IMR-90 (cell line): ENCODE measurements around the gene OR3A1. TPM values are rescaled to one million over a fixed set of nuclear protein-coding genes. Genes with fewer than 3 reads are reported as not detected.

Experiments
- ATAC-seq: fragments of 200-7000 bp; cut with Tn5 transposase; 2 replicates; pipeline ENCODE4 v1.9.1; 2020; ENCODE audit warnings: low read depth, mild to moderate bottlenecking, moderate library complexity
- BruUV-seq: library from RNA; stranded (reverse); fragments of 400-500 nt; replicated peaks from 2 replicates; lab custom pipeline; 2021; lab: Mats Ljungman, UMichigan
- CTCF ChIA-PET: fragments of 300-600 bp; formaldehyde crosslinking; extraction: SDS; loops from one replicate; lab custom pipeline; 2021; ENCODE audit warnings: antibody characterized with exemption; lab: Yijun Ruan, JAX
- POLR2A ChIA-PET: fragments of 300-600 bp; sonication (Branson Sonifier 250); formaldehyde crosslinking; loops from one replicate; lab custom pipeline; 2022; ENCODE audit warnings: antibody characterized with exemption; ENCODE audit not compliant: unreplicated experiment; lab: Charles Lee
- DNase-seq: peaks from one replicate; pipeline ENCODE4 v3.0.0; 2013
- H2AFZ ChIP-seq: replicated peaks from 2 replicates; pipeline ENCODE3; 2013; ENCODE audit warnings: low read length, mild to moderate bottlenecking; ENCODE audit not compliant: poor library complexity
- H2AK5ac ChIP-seq: 2 replicates; pipeline ENCODE4 v1.6.1; 2013; ENCODE audit warnings: low read depth, low read length, inconsistent platforms
- H2AK9ac ChIP-seq: replicated peaks from 2 replicates; pipeline ENCODE3; 2013; ENCODE audit warnings: mild to moderate bottlenecking, low read depth, low read length, moderate library complexity; ENCODE audit not compliant: poor library complexity
- H2BK120ac ChIP-seq: 2 replicates; pipeline ENCODE4 v1.6.1; 2013; ENCODE audit warnings: low read depth, low read length, inconsistent platforms
- H2BK15ac ChIP-seq: 3 replicates; pipeline ENCODE4 v1.6.1; 2013; ENCODE audit warnings: low read depth, low read length, inconsistent platforms
- H2BK20ac ChIP-seq: 2 replicates; pipeline ENCODE4 v1.6.1; 2013; ENCODE audit warnings: low read depth, mild to moderate bottlenecking, inconsistent platforms, low read length, moderate library complexity
- H2BK5ac ChIP-seq: 2 replicates; pipeline ENCODE4 v1.6.1; 2013; ENCODE audit warnings: mild to moderate bottlenecking, low read depth, low read length, inconsistent platforms; ENCODE audit not compliant: poor library complexity, severe bottlenecking
- H3K14ac ChIP-seq: replicated peaks from 2 replicates; pipeline ENCODE4 v1.6.1; 2013; ENCODE audit warnings: low read depth, low read length, inconsistent platforms
- H3K18ac ChIP-seq: 2 replicates; pipeline ENCODE4 v1.6.1; 2013; ENCODE audit warnings: low read depth, low read length, control low read depth
- H3K23ac ChIP-seq: 2 replicates; pipeline ENCODE4 v1.6.1; 2013; ENCODE audit warnings: low read depth, low read length, inconsistent platforms
- H3K27ac ChIP-seq: 2 replicates; pipeline ENCODE4 v1.5.1; 2013; ENCODE audit warnings: mild to moderate bottlenecking, control low read depth, low read length; ENCODE audit not compliant: insufficient read depth
- H3K27me3 ChIP-seq: 2 replicates; pipeline ENCODE4 v1.6.1; 2013; ENCODE audit warnings: low read length; ENCODE audit not compliant: control insufficient read depth, insufficient read depth
- H3K36me3 ChIP-seq: 2 replicates; pipeline ENCODE4 v1.6.1; 2013; ENCODE audit warnings: low read length, mixed read lengths; ENCODE audit not compliant: control insufficient read depth, insufficient read depth
- H3K4ac ChIP-seq: 2 replicates; pipeline ENCODE4 v1.6.1; 2013; ENCODE audit warnings: low read depth, low read length, inconsistent platforms
- H3K4me1 ChIP-seq: 2 replicates; pipeline ENCODE4 v1.6.1; 2013; ENCODE audit warnings: low read length, mixed read lengths; ENCODE audit not compliant: control insufficient read depth, insufficient read depth
- H3K4me2 ChIP-seq: 2 replicates; pipeline ENCODE4 v1.6.1; 2013; ENCODE audit warnings: low read depth, mild to moderate bottlenecking, control low read depth, low read length, moderate library complexity
- H3K4me3 ChIP-seq: 2 replicates; pipeline ENCODE4 v1.5.1; 2013; ENCODE audit warnings: low read depth, mild to moderate bottlenecking, control low read depth, low read length, moderate library complexity; ENCODE audit not compliant: insufficient read depth
- H3K56ac ChIP-seq: 2 replicates; pipeline ENCODE4 v1.6.1; 2013; ENCODE audit warnings: low read length, inconsistent platforms; ENCODE audit not compliant: insufficient read depth; ENCODE audit errors: extremely low read depth
- H3K79me1 ChIP-seq, 2 experiments: 2 replicates each; pipeline ENCODE4 v1.6.1; 2013; ENCODE audit warnings: low read length in 2 of 2, inconsistent platforms in 1 of 2, low read depth in 1 of 2
- H3K9ac ChIP-seq: 2 replicates; pipeline ENCODE4 v1.6.1; 2013; ENCODE audit warnings: low read depth, low read length, control low read depth
- H3K9me1 ChIP-seq: 2 replicates; pipeline ENCODE4 v1.6.1; 2013; ENCODE audit warnings: low read length, inconsistent platforms; ENCODE audit not compliant: insufficient read depth
- H3K9me3 ChIP-seq: 2 replicates; pipeline ENCODE4 v1.6.1; 2013; ENCODE audit warnings: low read length; ENCODE audit not compliant: control insufficient read depth, insufficient read depth
- H4K20me1 ChIP-seq: 2 replicates; pipeline ENCODE4 v1.6.1; 2013; ENCODE audit warnings: low read length, inconsistent platforms; ENCODE audit not compliant: insufficient read depth
- H4K5ac ChIP-seq: 2 replicates; pipeline ENCODE4 v1.6.1; 2013; ENCODE audit warnings: mild to moderate bottlenecking, low read depth, low read length, control low read depth
- H4K8ac ChIP-seq, 2 experiments: 2 replicates each; pipeline ENCODE4 v1.6.1; 2013; ENCODE audit warnings: low read depth in 2 of 2, low read length in 2 of 2, control low read depth in 1 of 2, inconsistent platforms in 1 of 2
- H4K91ac ChIP-seq: 2 replicates; pipeline ENCODE4 v1.6.1; 2013; ENCODE audit warnings: low read depth, low read length, inconsistent platforms; ENCODE audit not compliant: insufficient read depth
- BHLHE40 ChIP-seq: fragments of 150-350 bp; IDR thresholded peaks from 2 replicates; pipeline ENCODE4 v1.6.1; 2016; ENCODE audit warnings: mild to moderate bottlenecking, low read depth, low read length
- CEBPB ChIP-seq: IDR thresholded peaks from 2 replicates; pipeline ENCODE4 v1.6.1; 2012; ENCODE audit warnings: low read depth, low read length, improper control_type of control experiment
- CHD1 ChIP-seq: IDR thresholded peaks from 2 replicates; pipeline ENCODE4 v1.6.1; 2012; ENCODE audit warnings: low read depth, low read length, improper control_type of control experiment
- CTCF ChIP-seq: conservative IDR thresholded peaks from 2 replicates; pipeline ENCODE4 v1.5.1; 2012; ENCODE audit warnings: mild to moderate bottlenecking, low read depth, low read length, improper control_type of control experiment
- ELK1 ChIP-seq: fragments of 150-350 bp; IDR thresholded peaks from 2 replicates; pipeline ENCODE4 v1.6.1; 2016; ENCODE audit warnings: low read depth, mild to moderate bottlenecking, low read length, moderate library complexity, borderline replicate concordance
- FOS ChIP-seq: fragments of 150-350 bp; IDR thresholded peaks from 2 replicates; pipeline ENCODE4 v1.6.1; 2016; ENCODE audit warnings: low read depth, low read length
- MAFK ChIP-seq: IDR thresholded peaks from 2 replicates; pipeline ENCODE4 v1.6.1; 2012; ENCODE audit warnings: low read depth, low read length, improper control_type of control experiment
- MAZ ChIP-seq: IDR thresholded peaks from 2 replicates; pipeline ENCODE4 v1.6.1; 2012; ENCODE audit warnings: low read depth, mild to moderate bottlenecking, low read length, improper control_type of control experiment, moderate library complexity, borderline replicate concordance
- MXI1 ChIP-seq: IDR thresholded peaks from 2 replicates; pipeline ENCODE4 v1.6.1; 2012; ENCODE audit warnings: low read depth, mild to moderate bottlenecking, low read length, moderate library complexity, borderline replicate concordance
- NFE2L2 ChIP-seq: fragments of 150-350 bp; IDR thresholded peaks from 2 replicates; pipeline ENCODE4 v1.6.1; 2016; ENCODE audit warnings: low read depth, mild to moderate bottlenecking, low read length
- POLR2A ChIP-seq: IDR thresholded peaks from 2 replicates; pipeline ENCODE4 v1.6.1; 2012; ENCODE audit warnings: mild to moderate bottlenecking, low read depth, low read length
- RAD21 ChIP-seq: IDR thresholded peaks from 2 replicates; pipeline ENCODE4 v1.6.1; 2012; ENCODE audit warnings: low read length, improper control_type of control experiment
- RCOR1 ChIP-seq: IDR thresholded peaks from 2 replicates; pipeline ENCODE4 v1.6.1; 2012; ENCODE audit warnings: mild to moderate bottlenecking, low read length, improper control_type of control experiment; ENCODE audit not compliant: insufficient replicate concordance
- RFX5 ChIP-seq: IDR thresholded peaks from 2 replicates; pipeline ENCODE4 v1.8.0; 2012; ENCODE audit warnings: low read depth, mild to moderate bottlenecking, low read length, moderate library complexity
- SMC3 ChIP-seq: fragments of 150-350 bp; IDR thresholded peaks from 2 replicates; pipeline ENCODE4 v1.6.1; 2016; ENCODE audit warnings: low read depth, mild to moderate bottlenecking, antibody characterized with exemption, low read length, moderate library complexity
- USF2 ChIP-seq: fragments of 150-350 bp; IDR thresholded peaks from 2 replicates; pipeline ENCODE4 v1.6.1; 2017; ENCODE audit warnings: mild to moderate bottlenecking, antibody characterized with exemption, low read length, low read depth
- WGBS, 2 experiments: methylation state at CpG; one replicate each; pipeline versions ENCODE4 v1.1.5 to v1.1.7; 2013; ENCODE audit warnings: missing lambda C conversion rate in 2 of 2; ENCODE audit not compliant: insufficient read length in 1 of 2; ENCODE audit errors: extremely low coverage in 2 of 2; 5-methylcytosine and 5-hydroxymethylcytosine counted together
- dilution Hi-C: fragments of 300-500 bp; cut with HindIII; formaldehyde crosslinking; loops from one replicate; pipeline ENCODE4 v1.14.3; 2018; ENCODE audit warnings: low sequenced_read_pairs; ENCODE audit not compliant: unreplicated experiment
- in situ Hi-C: fragments of 300-500 bp; cut with MboI; formaldehyde crosslinking; loops from 3 replicates; pipeline ENCODE4 v1.14.3; 2019; ENCODE audit warnings: low sequenced_read_pairs, inconsistent platforms, mixed read lengths
- intact Hi-C: fragments of 100-400 bp; cut with micrococcal nuclease; formaldehyde crosslinking; loops from 2 replicates; pipeline ENCODE4 v1.10.0; 2022
- polyA plus RNA-seq, 3 experiments: library from polyadenylated mRNA; depleted of rRNA; stranded (reverse); fragments of >200 nt; gene quantifications; 2 replicates each; pipeline ENCODE4 v1.2.3, GENCODE V29; 2012; ENCODE audit warnings: low replicate concordance in 1 of 3
- total RNA-seq: library from RNA; depleted of rRNA; stranded (reverse); fragments of >200 nt; gene quantifications from 2 replicates; pipeline ENCODE4 v1.2.3, GENCODE V29; 2012

OR3A1 gene
- total and polyA plus RNA-seq, 2 of the 4 experiments (the other 2 are of a cell fraction), result not detected

- dilution Hi-C loops, result no loop called here
- Histone ChIP-seq H3K14ac (no peak overlapping the region), H3K23ac (no peak overlapping the region), H3K27ac (no peak overlapping the region), H3K18ac (no peak overlapping the region), H3K27me3 (no peaks in the 10 kb centered on the region), H3K4me2 (no peak overlapping the region), H2BK15ac (no peak overlapping the region), H3K4me3 (no peak overlapping the region), H2BK20ac (no peak overlapping the region), H2AFZ (no peak overlapping the region), H4K8ac (no peak overlapping the region), H3K36me3 (no peaks in the 10 kb centered on the region), H2AK9ac (no peak overlapping the region), H2BK5ac (no peak overlapping the region), H3K9me3 (peaks cover 25% of the 10 kb centered on the region), H4K20me1 (no peaks in the 10 kb centered on the region), H2AK5ac (no peak overlapping the region), H2BK120ac (no peak overlapping the region), H3K4me1 (no peaks in the 10 kb centered on the region), H3K79me1 (no peaks in the 10 kb centered on the region), H3K4ac (no peak overlapping the region), H3K56ac (no peak overlapping the region), H4K5ac (no peak overlapping the region), H3K9me1 (no peaks in the 10 kb centered on the region), H4K91ac (no peak overlapping the region), H3K9ac (no peak overlapping the region)
- intact Hi-C loops, result no loop called here
- WGBS, 2 experiments, result 100% methylated on average over 2 of the region's 13 CpGs; no CpG with 5 or more reads in 1 of the 2 experiments
- POLR2A ChIA-PET, result no interaction called here
- BruUV-seq, result no TSS peak
- in situ Hi-C loops, result no loop called here
- CTCF ChIA-PET, result no interaction called here
- TF ChIP-seq RAD21, result no peak
- no peak for TF ChIP-seq RCOR1
- TF ChIP-seq MAZ, result no peak
- TF ChIP-seq USF2, result no peak
- no peak for TF ChIP-seq FOS
- TF ChIP-seq MXI1, result no peak
- TF ChIP-seq MAFK, result no peak
- TF ChIP-seq CEBPB, result no peak
- no peak for TF ChIP-seq ELK1
- no peak for TF ChIP-seq NFE2L2
- TF ChIP-seq SMC3, result no peak
- TF ChIP-seq BHLHE40, result no peak
- TF ChIP-seq POLR2A, result no peak
- no peak for TF ChIP-seq RFX5
- no peak for TF ChIP-seq CHD1
- no peak for TF ChIP-seq CTCF
- ATAC-seq (no peak), DNase-seq (no peak)
Observed at GRCh38 chr17:3260600-3260999, 37.6 kb downstream of the OR3A1 start.
